ENCODE data around the gene TMEM107. TPM values are rescaled to one million over a fixed set of nuclear protein-coding genes. Genes with fewer than 3 reads are reported as not detected.
A peak's percentile ranks its signal among the peaks of the same experiment; 100 is the strongest.

Gene TMEM107
- total RNA-seq, 1 donor from 2014 or later = 14.6 TPM

GRCh38 chr17:8145811-8146210 lies 30.4 kb downstream of the TMEM107 start:
- DNase-seq (ENCODE audit: low spot score) = no peak
- Mint-ChIP-seq H3K27me3 (ENCODE audit: unreplicated experiment) (peaks cover 16% of the 10 kb centered on the region), H3K36me3 (ENCODE audit: low read depth, unreplicated experiment) (peaks cover 37% of the 10 kb centered on the region), H3K27ac (ENCODE audit: unreplicated experiment) (no peak overlapping the region), H3K9me3 (ENCODE audit: unreplicated experiment) (no peaks in the 10 kb centered on the region), H3K4me3 (ENCODE audit: unreplicated experiment) (no peak overlapping the region), H3K4me1 (ENCODE audit: unreplicated experiment) (no peaks in the 10 kb centered on the region)
- TF ChIP-seq CTCF (IDR thresholded peaks at IDR 0.05; ENCODE audit: unreplicated experiment) = no peak

GRCh38 chr17:8144401-8145231 lies 31.6 kb downstream of the TMEM107 start:
- no peak for DNase-seq (ENCODE audit: low spot score)
- H3K36me3 Mint-ChIP-seq (ENCODE audit: low read depth, unreplicated experiment) = peaks cover 38% of the 10 kb centered on the region

GRCh38 chr17:8143581-8144400 lies 32.4 kb downstream of the TMEM107 start:
- peaks cover 35% of the 10 kb centered on the region for H3K36me3 Mint-ChIP-seq (ENCODE audit: low read depth, unreplicated experiment)
- H3K4me1 Mint-ChIP-seq (ENCODE audit: unreplicated experiment) = no peaks in the 10 kb centered on the region
- H3K9me3 Mint-ChIP-seq (ENCODE audit: unreplicated experiment) = no peaks in the 10 kb centered on the region
- H3K4me3 Mint-ChIP-seq (ENCODE audit: unreplicated experiment) = peak overlapping the region; percentile 42
- H3K27me3 Mint-ChIP-seq (ENCODE audit: unreplicated experiment) = peaks cover 18% of the 10 kb centered on the region
- no peak for TF ChIP-seq CTCF (IDR thresholded peaks at IDR 0.05; ENCODE audit: unreplicated experiment)
- no peak for DNase-seq (ENCODE audit: low spot score)
- H3K27ac Mint-ChIP-seq (ENCODE audit: unreplicated experiment) = no peak overlapping the region

More at GRCh38 chr17:8144401-8145231, 31.6 kb downstream of the TMEM107 start:
- TF ChIP-seq CTCF (IDR thresholded peaks at IDR 0.05; ENCODE audit: unreplicated experiment) = no peak
- no peak overlapping the region for H3K27ac Mint-ChIP-seq (ENCODE audit: unreplicated experiment)
- H3K9me3 Mint-ChIP-seq (ENCODE audit: unreplicated experiment) = no peaks in the 10 kb centered on the region
- no peaks in the 10 kb centered on the region for H3K4me1 Mint-ChIP-seq (ENCODE audit: unreplicated experiment)
- H3K4me3 Mint-ChIP-seq (ENCODE audit: unreplicated experiment) = no peak overlapping the region
- H3K27me3 Mint-ChIP-seq (ENCODE audit: unreplicated experiment) = peaks cover 18% of the 10 kb centered on the region

- H3K4me1 Mint-ChIP-seq (ENCODE audit: unreplicated experiment) = no peaks in the 10 kb centered on the region
- no peaks in the 10 kb centered on the region for H3K9me3 Mint-ChIP-seq (ENCODE audit: unreplicated experiment)
- no peak overlapping the region for H3K27ac Mint-ChIP-seq (ENCODE audit: unreplicated experiment)
- peaks cover 29% of the 10 kb centered on the region for H3K36me3 Mint-ChIP-seq (ENCODE audit: low read depth, unreplicated experiment)
- no peak overlapping the region for H3K4me3 Mint-ChIP-seq (ENCODE audit: unreplicated experiment)
- TF ChIP-seq CTCF (IDR thresholded peaks at IDR 0.05; ENCODE audit: unreplicated experiment) = no peak
- no peak for DNase-seq (ENCODE audit: low spot score)
- peaks cover 18% of the 10 kb centered on the region for H3K27me3 Mint-ChIP-seq (ENCODE audit: unreplicated experiment)
Measured at GRCh38 chr17:8142887-8143580, 33.1 kb downstream of the TMEM107 start.
